GM12878 (cell line): ENCODE data around the gene ABHD8. TPM values are rescaled to one million over a fixed set of nuclear protein-coding genes. Genes with fewer than 3 reads are reported as not detected.

ENCODE experiments used
- ATAC-seq: fragments of 200-7000 bp; cut with Tn5 transposase; 3 replicates; pipeline ENCODE4 v1.9.1; 2020; ENCODE audit warnings: mild to moderate bottlenecking, moderate library complexity
- BruUV-seq: library from RNA; stranded (reverse); fragments of 400-500 nt; replicated peaks from 2 replicates; lab custom pipeline; 2021; lab: Mats Ljungman, UMichigan
- CTCF ChIA-PET: fragments of 300-600 bp; sonication (Branson Sonifier 250); formaldehyde crosslinking; extraction: SDS; loops from one replicate; lab custom pipeline; 2021; ENCODE audit warnings: inconsistent platforms; lab: Yijun Ruan, JAX
- POLR2A ChIA-PET: fragments of 350-600 bp; formaldehyde crosslinking; extraction: SDS; loops from one replicate; lab custom pipeline; 2021; ENCODE audit warnings: inconsistent platforms; lab: Charles Lee
- RAD21 ChIA-PET: fragments of 300-600 bp; sonication (Branson Sonifier 250); formaldehyde crosslinking; loops from one replicate; lab custom pipeline; 2023; ENCODE audit warnings: antibody characterized with exemption; ENCODE audit not compliant: unreplicated experiment; lab: Charles Lee
- SMC1A ChIA-PET: fragments of 300-600 bp; sonication (Branson Sonifier 250); formaldehyde crosslinking; loops from one replicate; lab custom pipeline; 2023; ENCODE audit not compliant: unreplicated experiment, uncharacterized antibody; lab: Charles Lee
- DNase-seq: peaks from one replicate; pipeline ENCODE4 v3.0.0-alpha.2; 2011; ENCODE audit warnings: low read depth, low spot score
- FAIRE-seq: peaks from 3 replicates; lab custom pipeline; 2011; peaks lifted over from hg19 to GRCh38; lab: Jason Lieb, UNC
- H2AFZ ChIP-seq: 2 replicates; pipeline ENCODE4 v1.6.0; 2011; ENCODE audit warnings: low read depth, low read length, control low read depth; ENCODE audit not compliant: control insufficient read depth
- H3K27ac ChIP-seq: 2 replicates; pipeline ENCODE4 v1.5.1; 2011; ENCODE audit warnings: control low read depth; ENCODE audit not compliant: control insufficient read depth, insufficient read depth
- H3K27me3 ChIP-seq, 2 experiments: replicated peaks in 1 of 2; 2 replicates each; pipeline versions ENCODE4 v1.6.0 to v1.6.1; 2011; ENCODE audit warnings: low read length in 1 of 2; ENCODE audit not compliant: control insufficient read depth in 2 of 2, insufficient read depth in 2 of 2
- H3K36me3 ChIP-seq, 2 experiments: 2 replicates each; pipeline ENCODE4 v1.5.1; 2011; ENCODE audit warnings: low read length in 1 of 2; ENCODE audit not compliant: control insufficient read depth in 2 of 2, insufficient read depth in 2 of 2
- H3K4me1 ChIP-seq: 2 replicates; pipeline ENCODE4 v1.6.1; 2011; ENCODE audit warnings: mild to moderate bottlenecking, low read length, moderate library complexity, mixed read lengths; ENCODE audit not compliant: control insufficient read depth, insufficient read depth
- H3K4me2 ChIP-seq: 2 replicates; pipeline ENCODE4 v1.6.0; 2011; ENCODE audit warnings: control low read depth; ENCODE audit not compliant: control insufficient read depth, insufficient read depth
- H3K4me3 ChIP-seq: fragments of 200-600 bp; sonication (generic); 2 replicates; pipeline ENCODE4 v1.5.1; 2016
- H3K79me2 ChIP-seq: 2 replicates; pipeline ENCODE4 v1.6.0; 2011; ENCODE audit warnings: low read length; ENCODE audit not compliant: control insufficient read depth, insufficient read depth
- H3K9ac ChIP-seq: 2 replicates; pipeline ENCODE4 v1.8.0; 2011; ENCODE audit warnings: low read length, control low read depth, mixed read lengths; ENCODE audit not compliant: control insufficient read depth, insufficient read depth
- H3K9me3 ChIP-seq: replicated peaks from 3 replicates; pipeline ENCODE4 v1.5.1; 2011; ENCODE audit warnings: mild to moderate bottlenecking, low read length; ENCODE audit not compliant: control insufficient read depth, insufficient read depth
- H4K20me1 ChIP-seq: 2 replicates; pipeline ENCODE4 v1.6.0; 2011; ENCODE audit not compliant: control insufficient read depth, insufficient read depth
- HDGF ChIP-seq: fragments of 450-650 bp; IDR thresholded peaks from 2 replicates; pipeline ENCODE4 v1.6.1; 2016; ENCODE audit warnings: antibody characterized with exemption
- IRF3 ChIP-seq: fragments of 450-650 bp; IDR thresholded peaks from 2 replicates; pipeline ENCODE4 v1.6.1; 2014; ENCODE audit warnings: mild to moderate bottlenecking
- ZBTB11 ChIP-seq: fragments of 450-650 bp; formaldehyde crosslinking; IDR thresholded peaks from 2 replicates; pipeline ENCODE4 v1.5.0; 2022; ENCODE audit warnings: mild to moderate bottlenecking, missing genetic modification characterization
- ZNF274 ChIP-seq: IDR thresholded peaks from one replicate; pipeline ENCODE4 v1.8.0; 2011; ENCODE audit not compliant: insufficient read length, insufficient read depth
- WGBS: methylation state at CpG from one replicate; pipeline ENCODE4 v1.1.6; 2016; ENCODE audit warnings: low lambda C conversion rate; ENCODE audit not compliant: insufficient replicate concordance, insufficient coverage; ENCODE audit errors: missing lambda C conversion rate; 5-methylcytosine and 5-hydroxymethylcytosine counted together
- in situ Hi-C: fragments of 300-500 bp; cut with MboI; formaldehyde crosslinking; loops from 9 replicates; pipeline ENCODE4 v1.14.3; 2018; ENCODE audit warnings: mixed read lengths
- intact Hi-C: fragments of 100-400 bp; cut with micrococcal nuclease; formaldehyde crosslinking; loops from one replicate; pipeline ENCODE4 v1.14.2; 2022; ENCODE audit not compliant: unreplicated experiment
- polyA plus RNA-seq, 11 experiments: library from polyadenylated mRNA; depleted of rRNA in 4 of 11; unstranded in 6 of 11; stranded (reverse) in 5 of 11; fragments of >200 nt; fragmentation: Nextera tagmentation in 4 of 11; fragmentation: Illumina TruSeq in 1 of 11; extraction: Ambion mirVana in 4 of 11; extraction: Trizol in 1 of 11; gene quantifications; 1 replicate in 1 of 11; 2 replicates in 10 of 11; pipeline versions ENCODE4 v1.2.1 to v1.2.3, GENCODE V29; 2011 to 2016; ENCODE audit warnings: inconsistent platforms in 2 of 11, missing spikeins in 2 of 11, low read depth in 1 of 11
- total RNA-seq, 4 experiments: library from RNA; depleted of rRNA in 3 of 4; stranded (reverse); fragments of >200 nt in 3 of 4; fragmentation: Illumina TruSeq in 1 of 4; extraction: Trizol in 1 of 4; gene quantifications; 2 replicates each; pipeline versions ENCODE4 v1.2.1 to v1.2.3, GENCODE V29; 2013 to 2021

ABHD8 gene
- total and polyA plus RNA-seq, 10 of the 15 experiments (the other 5 are each of a cell fraction or from before 2014, with no cell fraction given) = 0.03 to 12.5 (median 6.0) TPM

- Histone ChIP-seq H3K4me3 (no peak overlapping the region), H3K27ac (no peak overlapping the region), H4K20me1 (peaks cover 3% of the 10 kb centered on the region; the same call in 1 of the 2 replicates), H3K27me3 (no peaks in the 10 kb centered on the region), H3K36me3 (peaks cover 10 to 13% of the 10 kb centered on the region in 2 experiments; a peak in 3 of 4 replicates), H3K4me2 (no peak overlapping the region), H2AFZ (no peak overlapping the region), H3K9me3 (no peaks in the 10 kb centered on the region), H3K9ac (no peak overlapping the region), H3K4me1 (peaks cover 15% of the 10 kb centered on the region), H3K79me2 (peaks cover 28% of the 10 kb centered on the region)
- FAIRE-seq (no peak), ATAC-seq (no peak), DNase-seq (no peak)
- POLR2A ChIA-PET = no interaction called here
- intact Hi-C loops = no loop called here
- TF ChIP-seq HDGF = no peak
- TF ChIP-seq ZBTB11 = no peak
- no peak for TF ChIP-seq ZNF274
- no peak for TF ChIP-seq IRF3
- WGBS = 98% methylated on average over 19 of the region's 19 CpGs
- in situ Hi-C loops = no loop called here
- RAD21 ChIA-PET = no interaction called here
- SMC1A ChIA-PET = no interaction called here
- CTCF ChIA-PET = no interaction called here
- BruUV-seq = no TSS peak
Observed at GRCh38 chr19:17314007-17314593, 10.9 kb upstream of the ABHD8 start.
